NCI-H2107 treated with DMSO at 0.1 percent for 48 hours (cell line): ENCODE results near the gene FBXO46.
"Not testable (repeated sequence)": the region's sequence is repeated elsewhere in the genome, so short reads cannot be mapped to it uniquely, and the experiment has no call there.

Experiments
- DNase-seq: peaks from one replicate; lab custom pipeline; 2025; ENCODE audit not compliant: unreplicated experiment; lab: John Stamatoyannopoulos, UW

Gene FBXO46

DNA sequence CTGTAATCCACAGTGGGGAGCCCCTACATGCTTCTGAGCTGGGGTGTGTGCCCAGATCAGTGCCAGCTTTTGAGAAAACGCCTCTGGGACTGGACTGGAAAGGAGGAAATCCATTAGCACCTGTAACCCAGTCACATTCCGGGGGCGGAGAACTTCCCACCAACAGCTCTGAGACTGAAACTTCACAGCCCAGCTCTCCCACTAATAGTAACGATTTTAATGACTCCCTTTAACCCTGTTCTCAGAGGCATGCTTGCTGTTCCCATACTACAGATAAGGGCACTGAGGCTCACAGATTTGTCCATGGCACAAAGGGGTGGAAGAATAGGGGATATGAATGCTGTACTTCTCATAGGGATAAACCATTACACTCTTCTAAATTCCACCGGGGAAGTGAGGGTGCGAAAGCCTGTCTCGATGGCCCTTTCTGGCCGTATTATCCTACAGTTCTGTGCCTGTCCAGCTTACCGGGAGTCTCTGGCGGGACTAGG lies 851 bp downstream of the FBXO46 start:
- DNase-seq: no peak

DNA sequence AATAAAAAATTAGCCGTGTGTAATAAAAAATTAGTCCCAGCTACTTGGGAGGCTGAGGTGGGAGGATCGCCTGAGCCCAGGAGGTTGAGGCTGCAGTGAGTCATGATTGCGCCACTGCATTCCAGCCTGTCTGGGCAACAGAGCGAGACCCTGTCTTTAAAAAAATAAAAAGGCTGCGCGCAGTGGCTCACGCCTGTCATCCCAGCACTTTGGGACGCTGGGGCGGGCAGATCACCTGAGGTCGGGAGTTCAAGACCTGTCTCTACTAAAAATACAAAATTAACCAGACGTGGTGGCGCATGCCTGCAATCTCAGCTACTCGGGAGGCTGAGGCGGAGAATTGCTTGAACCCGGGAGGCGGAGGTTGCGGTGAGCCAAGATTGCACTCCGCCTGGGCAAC lies 2.0 kb downstream of the FBXO46 start:
- DNase-seq: not testable (repeated sequence)

DNA sequence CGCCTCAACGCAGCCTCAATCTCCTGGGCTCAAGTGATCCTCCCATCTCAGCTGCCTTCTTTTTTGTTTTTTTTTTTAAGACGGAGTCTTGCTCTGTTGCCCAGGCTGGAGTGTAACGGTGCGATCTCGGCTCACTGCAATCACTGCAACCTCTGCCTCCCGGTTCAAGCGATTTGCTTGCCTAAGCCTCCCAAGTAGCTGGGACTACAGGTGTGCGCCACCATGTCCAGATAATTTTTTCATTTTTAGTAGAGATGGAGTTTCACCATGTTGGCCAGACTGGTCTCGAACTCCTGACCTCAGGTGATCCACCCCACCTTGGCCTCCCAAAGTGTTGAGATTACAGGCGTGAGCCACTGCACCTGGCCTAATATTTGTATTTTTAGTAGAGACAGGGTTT lies 10.6 kb downstream of the FBXO46 start:
- not testable (repeated sequence) for DNase-seq

DNA sequence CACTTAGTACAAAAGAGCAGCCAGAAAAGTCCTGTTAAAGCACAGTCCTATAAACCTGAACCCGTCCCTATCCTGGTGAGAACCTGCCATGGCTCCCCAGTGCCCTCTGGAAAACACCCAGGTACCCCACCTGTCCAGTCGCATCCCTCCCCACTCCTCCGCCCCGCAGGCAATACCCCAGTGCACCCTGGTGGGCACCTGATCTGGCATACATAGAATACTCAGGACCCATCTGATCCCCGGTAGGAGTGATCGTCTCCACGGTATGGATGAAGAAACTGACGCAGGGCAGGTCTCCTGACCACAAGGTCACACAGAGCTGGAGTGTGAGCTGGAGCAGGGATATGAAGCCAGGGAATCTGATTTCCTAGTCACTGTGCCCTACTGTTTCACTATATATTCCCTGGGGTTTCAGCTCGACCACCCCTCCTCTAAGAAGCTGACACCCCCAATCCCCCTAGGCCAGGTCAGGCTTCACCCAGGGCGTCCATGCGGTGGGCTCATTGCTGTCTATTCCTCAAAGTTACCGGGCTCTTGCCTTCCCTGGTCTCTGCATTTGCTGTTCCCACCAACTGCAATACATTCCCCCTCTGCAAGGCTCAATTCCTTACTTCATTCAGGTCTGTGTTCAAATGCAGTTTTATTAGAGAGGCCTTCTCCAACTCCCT lies 12.6 kb downstream of the FBXO46 start:
- no peak for DNase-seq

DNA sequence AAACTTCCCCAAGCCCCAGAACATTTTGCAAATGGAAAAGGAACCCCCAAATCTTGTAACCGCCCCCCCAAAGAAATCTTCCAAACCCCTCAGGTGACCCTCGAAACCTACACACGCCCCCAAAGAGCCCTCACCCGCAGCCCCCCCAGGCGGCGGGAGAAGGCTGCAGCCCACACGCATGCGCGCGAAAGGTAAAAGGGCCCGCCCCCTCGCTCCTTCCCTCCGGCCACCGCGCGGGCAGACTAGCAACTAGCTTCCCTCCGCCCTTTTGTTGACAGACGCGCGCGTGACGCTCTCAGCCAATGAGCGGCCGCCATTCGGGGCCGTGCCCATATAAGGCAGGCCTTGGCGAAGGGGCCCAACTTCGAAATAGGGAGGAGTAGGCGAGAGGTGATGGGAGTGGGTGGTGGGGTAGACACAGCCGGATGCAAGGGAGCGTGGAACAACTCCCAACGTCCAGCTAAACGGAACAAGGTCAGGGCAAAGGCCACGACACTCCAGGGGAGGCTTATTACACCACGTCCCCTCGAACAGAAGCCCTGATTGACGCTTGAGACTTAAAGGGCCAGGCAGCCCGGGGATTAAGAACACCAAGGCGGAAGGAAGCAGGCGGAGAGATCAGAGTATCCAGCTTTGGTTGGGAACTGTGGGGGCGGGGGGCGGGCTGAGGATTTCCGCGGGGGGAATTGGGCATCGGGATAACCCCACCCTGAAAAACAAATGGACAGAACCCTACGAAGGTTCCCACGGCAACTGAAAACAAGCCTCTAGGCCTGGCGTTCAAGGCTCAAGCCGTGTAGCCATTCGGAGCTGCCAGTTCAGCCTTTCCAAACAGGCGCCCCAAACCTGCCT lies 13.3 kb downstream of the FBXO46 start:
- DNase-seq: peak; percentile 90

DNA sequence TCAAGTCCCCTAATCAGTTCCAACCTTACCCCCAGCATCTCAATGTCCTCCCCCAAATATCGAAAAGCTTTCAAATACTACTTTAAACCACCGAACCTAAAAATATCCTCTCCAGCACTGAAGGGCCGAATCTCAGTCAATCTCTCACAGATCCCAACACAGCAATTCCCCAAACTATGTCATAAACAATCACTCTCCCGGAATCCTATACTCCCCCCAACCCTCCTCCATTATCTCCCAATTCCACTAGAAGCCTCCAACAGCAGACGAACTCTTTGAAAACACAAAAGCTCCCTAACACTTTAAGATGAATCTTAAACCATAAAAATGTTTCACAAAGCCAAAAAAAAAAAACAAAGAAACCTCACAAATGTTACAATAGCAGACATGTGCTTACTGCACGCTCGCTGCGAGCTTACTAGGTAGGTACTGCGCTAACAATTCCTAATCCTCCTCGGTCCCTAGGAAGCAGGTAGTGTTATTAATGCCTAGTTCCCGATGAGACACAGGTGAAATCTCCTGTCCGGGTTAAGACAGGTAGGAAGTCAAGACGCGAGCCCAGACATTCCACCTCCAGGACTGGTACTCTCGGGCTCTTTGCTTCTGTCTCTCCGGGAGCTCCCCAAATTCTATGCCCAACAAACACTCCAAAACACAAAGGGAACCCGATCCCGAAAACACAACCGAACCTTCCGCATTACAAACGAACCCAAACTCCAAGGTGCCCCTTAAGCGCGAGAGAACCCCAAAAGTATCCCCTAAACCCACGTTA lies 14.2 kb downstream of the FBXO46 start:
- DNase-seq: peak; percentile 4

DNA sequence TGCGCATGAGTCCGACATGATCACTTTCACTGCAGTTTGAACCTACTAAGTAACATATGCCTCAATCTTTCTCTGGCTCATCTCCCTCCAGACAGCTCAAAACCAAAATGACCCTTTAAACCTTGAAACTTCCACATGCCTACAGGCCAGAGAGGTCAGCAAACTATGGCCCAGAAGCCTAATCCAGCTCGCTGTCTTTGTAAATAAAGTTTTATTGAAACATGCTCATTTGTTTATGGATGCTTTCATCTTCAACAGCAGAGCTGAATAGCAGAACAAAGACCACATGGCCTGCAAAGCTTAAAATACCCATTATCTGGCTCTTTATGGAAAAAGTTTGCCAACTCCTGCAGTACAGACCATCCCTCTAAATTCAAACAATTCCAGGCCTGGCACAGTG lies 15.6 kb downstream of the FBXO46 start:
- no peak for DNase-seq

DNA sequence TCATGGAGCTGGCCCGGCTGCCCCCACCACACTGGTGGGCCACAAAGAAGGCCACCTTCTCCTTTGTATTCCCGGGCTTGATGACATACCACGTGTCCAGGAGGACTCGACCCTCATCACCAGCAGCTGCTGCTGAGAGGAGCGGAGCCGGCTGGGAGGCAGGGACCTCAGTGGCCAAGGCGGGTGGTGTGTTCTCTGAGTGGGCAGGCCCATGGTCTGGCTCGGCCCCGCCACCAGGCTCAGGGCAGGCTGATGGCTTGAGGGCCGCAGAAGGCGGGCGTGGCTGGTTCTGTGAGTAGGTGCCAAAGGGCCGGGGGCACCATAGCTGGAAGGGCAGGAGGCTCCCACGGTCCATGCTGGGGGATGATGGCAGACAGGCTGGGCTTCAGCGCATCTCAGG lies 17.6 kb downstream of the FBXO46 start:
- DNase-seq: no peak

DNA sequence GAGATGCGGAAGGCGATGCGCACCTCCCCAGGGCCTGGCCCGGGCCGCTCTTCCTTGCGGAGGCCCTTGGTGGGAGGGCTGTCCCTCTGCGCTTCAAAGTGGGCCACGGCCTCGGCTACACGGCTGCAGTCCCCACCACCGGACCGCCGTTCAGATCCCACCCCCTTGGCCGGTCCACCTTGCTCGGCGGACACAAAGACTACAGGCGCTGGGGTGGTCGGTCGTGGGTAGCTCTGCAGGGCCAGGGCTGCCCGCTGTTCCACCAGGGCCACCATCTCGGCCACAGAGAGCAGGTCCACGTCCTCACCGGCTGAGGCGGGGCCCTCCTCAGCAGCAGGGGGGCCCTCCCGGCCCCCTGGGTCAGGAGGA lies 18.0 kb downstream of the FBXO46 start:
- no peak for DNase-seq

DNA sequence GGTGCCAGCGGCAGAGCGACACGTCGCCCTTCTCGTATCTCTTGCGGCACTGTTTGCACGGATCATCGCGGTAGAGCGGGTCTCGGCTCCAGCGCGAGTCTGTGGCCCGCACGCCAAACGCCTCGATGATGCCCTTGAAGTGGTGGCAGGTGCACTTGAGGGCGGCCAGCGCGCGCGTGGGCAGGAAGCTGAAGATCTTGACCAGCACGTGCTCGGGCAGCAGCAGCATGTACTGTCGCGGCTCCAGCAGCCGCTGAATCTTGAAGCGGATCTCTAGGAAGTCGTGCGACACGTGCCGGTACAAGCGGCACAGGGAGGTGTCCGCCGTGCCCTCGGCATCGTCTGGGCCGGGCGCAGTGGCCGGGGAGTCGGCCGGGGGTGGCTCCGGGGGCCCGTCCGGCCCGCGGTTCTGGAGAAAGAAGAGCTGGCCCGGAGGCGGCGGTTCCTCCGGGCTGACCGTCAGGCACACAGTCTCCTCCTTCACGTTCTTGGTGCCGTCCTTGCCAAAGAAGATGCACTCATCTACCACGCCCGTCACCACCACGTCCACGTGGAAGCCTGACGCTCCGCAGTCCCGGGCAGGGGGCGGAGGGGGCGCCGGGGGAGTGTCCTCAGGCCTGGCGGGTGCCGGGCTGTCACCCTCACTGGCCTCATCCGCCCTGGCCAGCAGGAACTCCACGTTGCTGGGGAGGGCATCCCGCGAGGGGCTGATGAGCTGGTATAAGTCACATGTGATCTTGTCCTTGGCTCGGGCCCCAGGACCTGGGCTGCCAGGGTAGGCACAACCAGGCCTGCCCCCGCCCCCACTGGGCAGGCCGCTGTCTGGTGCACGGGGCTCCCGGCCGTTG lies 18.6 kb downstream of the FBXO46 start:
- no peak for DNase-seq

DNA sequence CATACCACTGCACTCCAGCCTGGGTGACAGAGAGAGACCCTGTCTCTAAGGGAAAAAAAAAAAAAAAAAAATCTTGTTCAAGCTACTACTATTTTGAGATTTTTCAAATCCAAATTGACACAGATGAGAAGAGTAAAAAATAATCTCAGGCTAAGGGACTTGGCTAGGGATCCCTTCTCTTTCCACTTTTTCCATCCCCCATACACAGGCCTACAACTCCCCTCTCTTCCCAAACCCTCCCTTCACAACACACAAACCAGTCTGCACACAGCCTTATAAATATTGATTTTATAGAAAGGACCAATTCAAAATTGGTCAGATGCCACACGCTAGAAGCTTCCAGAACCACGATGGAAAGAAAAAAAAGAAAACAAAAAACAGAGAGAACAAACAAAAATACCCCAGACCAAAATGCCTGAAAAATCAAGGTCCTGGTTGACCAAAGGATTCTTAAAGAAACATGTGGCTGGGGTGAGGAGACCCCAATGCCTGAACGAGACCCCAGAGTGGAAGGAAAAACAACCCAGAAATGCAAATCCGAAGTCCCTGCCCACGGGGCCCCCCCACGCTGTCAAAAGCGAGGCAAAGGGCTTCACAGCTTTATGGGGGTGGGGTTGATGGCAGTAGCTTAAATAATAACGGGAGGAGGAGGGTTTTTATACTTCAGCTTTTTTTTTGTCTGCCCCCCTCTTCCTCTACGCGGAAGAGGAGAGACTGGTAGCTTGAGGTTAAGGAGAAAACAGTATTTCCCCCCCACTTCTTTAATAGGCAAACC lies 20.2 kb downstream of the FBXO46 start:
- DNase-seq: no peak

DNA sequence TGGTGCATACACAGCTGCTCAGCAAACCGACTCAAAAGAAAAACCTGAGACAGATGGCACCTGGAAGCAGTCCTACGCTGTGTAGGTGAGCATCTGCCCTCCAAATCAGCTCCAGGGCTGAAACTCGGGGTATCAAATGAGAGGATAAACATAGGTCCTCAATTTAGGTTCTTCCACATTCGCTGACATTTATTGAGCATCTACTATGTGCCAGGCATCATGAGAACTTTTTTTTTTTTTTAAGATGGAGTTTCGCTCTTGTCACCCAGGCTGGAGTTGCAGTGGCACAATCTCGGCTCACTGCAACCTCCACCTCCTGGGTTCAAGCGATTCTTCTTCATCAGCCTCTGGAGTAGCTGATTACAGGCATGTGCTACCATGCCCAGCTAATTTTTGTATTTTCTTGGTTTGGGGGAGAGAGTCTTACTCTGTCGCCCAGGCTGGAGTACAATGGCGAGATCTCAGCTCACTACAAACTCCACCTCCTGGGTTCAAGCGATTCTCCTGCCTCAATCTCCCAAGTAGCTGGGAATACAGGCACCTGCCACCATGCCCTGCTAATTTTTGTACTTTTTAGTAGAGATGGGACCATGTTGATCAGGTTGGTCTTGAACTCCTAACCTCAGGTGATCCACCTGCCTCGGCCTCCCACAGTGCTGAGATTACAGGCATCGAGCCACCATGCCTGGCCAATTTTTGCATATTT lies 24.8 kb downstream of the FBXO46 start:
- no peak for DNase-seq

DNA sequence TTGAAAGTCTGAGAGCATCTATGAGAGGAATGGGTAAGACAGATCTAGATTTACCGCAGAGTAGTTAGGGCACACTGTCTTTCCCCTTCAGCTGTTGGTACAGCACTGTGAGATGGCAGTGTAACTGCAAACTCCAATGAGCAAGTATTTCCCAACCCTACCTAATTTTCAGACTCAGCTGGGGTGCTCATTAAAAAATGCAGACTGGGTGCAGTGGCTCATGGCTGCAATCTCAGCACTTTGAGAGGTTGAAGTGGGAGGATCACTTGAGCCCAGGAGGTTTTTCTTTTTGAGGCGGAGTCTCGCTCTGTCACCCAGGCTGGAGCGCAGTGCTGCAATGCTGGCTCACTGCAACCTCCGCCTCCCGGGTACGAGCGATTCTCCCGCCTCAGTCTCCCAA lies 25.6 kb downstream of the FBXO46 start:
- DNase-seq: no peak

DNA sequence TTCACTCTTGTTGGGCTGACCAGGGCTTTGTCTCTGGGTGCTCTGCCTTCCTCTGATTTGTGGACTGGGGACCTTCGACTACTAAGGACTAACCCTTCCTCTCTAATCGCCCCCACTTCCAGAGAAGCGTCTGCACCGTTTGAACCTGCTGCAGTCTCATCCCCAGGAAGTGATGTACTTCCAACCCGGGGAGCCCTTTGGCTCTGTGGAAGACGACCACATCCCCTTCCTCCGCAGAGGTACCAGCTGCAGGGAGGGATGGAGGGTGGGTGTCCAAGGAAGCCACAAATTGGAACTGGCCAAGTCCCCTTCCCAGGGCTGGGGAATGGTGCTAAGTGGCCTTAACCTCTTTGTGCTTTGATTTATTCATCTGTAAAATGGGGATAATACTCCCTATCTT lies 29.0 kb downstream of the FBXO46 start:
- DNase-seq: no peak

DNA sequence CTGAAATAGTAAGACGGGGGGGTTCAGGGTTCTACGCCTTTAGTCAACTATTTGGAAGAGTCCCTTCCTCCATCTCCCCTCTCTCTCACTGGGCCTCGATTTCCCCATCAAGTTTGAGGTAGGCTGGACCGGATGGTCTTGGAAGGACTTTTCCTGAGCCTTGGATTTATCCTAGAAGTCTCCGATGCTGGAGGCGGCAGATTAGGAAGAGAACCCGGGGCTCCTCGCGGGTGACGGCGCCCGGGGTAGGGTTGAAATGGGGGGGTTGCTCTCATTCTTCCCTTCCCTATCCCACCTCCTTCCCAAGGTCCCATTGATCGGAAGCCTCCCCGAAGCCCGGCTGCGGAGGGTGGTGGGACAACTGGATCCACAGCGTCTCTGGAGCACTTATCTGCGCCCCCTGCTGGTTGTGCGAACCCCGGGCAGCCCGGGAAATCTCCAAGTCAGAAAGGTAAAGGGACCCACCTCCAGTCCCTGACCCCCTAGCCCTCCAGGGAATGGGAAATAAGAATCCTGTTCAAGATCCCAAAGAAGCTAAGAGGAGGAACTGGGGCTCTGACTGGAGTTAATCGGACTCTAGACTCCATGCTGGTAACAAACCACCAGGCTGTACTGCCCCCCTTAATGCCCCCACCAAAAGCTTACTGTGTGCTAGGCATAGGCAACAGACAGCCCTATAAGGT lies 37.4 kb downstream of the FBXO46 start:
- DNase-seq: no peak

DNA sequence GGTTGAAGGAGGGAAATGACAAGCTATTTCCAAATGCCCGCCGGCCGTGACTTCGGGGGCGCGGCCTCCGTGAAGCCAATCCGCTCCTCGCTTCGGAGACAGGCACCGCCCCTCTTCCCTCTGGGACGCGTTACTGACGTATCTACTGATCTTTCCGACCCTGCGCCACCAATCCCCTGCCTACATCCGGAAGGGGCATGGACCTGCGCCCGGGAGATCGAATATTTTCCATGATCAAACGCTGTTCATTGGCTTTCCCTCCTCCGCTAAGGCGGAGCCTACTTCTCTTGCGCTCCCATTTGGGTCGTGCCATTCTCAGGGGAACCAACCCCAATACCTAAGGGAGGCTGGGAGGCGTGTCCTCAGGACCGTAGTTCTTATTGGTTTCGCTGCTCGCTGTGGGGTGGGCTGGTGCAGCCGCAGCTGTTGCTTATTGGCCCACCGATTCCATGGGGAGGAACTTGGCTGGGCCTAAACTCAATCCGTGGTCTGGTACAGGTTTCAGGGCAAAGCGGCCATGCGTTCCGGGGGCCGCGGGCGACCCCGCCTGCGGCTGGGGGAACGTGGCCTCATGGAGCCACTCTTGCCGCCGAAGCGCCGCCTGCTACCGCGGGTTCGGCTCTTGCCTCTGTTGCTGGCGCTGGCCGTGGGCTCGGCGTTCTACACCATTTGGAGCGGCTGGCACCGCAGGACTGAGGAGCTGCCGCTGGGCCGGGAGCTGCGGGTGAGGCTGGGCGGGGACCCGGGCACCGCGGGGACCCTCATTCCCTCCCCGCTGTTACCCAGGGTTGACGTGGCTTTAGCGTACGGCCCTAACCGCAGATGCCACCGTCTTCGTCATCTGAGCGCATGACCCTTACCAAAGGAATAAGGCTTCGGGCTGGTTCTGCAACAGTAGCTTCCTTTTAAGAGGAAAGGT lies 38.2 kb downstream of the FBXO46 start, which contains the start of gene QPCTL:
Gene QPCTL (plus strand): TSS at position 480 of the 919 bp plus-strand sequence. CDS start 38 bp downstream, at position 518.
- DNase-seq: peak; percentile 99

DNA sequence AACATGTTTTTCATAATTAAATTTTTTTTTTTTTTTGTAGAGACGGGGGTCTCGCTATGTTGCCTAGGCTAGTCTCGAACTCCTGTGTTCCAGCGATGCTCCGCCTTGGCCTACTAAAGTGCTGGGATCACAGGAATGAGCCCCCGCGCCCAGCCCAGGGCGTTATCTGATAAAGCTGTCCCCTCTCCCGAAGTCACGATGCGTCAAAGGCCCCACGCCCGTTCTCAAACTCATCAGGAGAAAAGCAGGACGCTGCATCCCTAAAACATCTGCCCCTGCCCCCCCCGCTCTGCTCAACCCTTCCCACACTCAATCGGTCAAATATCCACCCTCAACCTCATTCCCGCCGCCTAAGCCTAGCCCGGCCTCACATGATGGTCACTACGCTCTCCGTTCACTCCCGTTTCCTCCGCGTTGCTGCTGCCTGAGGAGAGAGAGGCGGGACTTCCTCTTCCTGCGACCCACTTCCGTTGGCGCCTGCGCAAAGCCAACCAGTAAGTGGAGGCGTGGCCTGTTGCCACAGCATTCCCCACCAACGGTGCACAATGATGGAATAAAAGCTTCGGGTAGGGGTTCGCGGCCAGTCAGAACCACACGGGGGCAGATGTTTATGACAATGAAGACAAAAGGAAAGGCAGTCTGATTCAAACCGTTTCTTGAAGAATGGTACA lies 39.0 kb downstream of the FBXO46 start, which contains the start of gene SNRPD2:
Gene SNRPD2 (minus strand): TSS at position 438 of the 671 bp plus-strand sequence. CDS start 65 bp downstream, at position 373.
- peak; percentile 87 for DNase-seq
